GM19397 (cell line): ENCODE measurements around the gene CLRN2.

Experiments
- ATAC-seq: cut with Tn5 transposase; IDR thresholded peaks from one replicate; pipeline ENCODE4 v1.9.1; 2021; ENCODE audit warnings: mild to moderate bottlenecking, moderate library complexity; ENCODE audit not compliant: unreplicated experiment

CLRN2 gene

GRCh38 chr4:17514865-17515264, at the start of gene CLRN2:
Gene CLRN2, plus strand, starts transcription at chr4:17515165. Its CDS starts 102 bp downstream, at chr4:17515267.
- no peak for ATAC-seq

- no peak for ATAC-seq
These were observed 46.2 kb upstream of the CLRN2 start for GRCh38 chr4:17468619-17469221.

GRCh38 chr4:17469931-17470674, 44.9 kb upstream of the CLRN2 start:
- no peak for ATAC-seq

DNA sequence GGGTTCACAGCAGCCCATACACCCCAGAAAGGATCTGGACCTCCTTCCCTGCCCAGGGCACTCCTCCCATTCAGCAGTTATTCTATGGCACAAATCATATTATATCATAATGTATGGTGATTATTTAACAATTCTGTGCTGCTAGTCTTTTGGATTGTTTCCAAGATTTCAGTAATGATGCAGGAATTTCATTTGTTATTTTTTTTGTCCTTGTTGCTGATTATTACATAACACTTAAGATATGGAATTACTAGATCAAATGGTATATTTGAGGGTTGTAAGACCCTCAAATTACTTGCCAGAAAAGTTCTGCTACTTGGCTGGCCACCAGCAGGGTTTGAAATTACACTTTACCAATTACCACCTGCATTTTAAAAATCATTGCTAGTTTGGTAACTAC, 39.5 kb upstream of the CLRN2 start:
- ATAC-seq, result no peak

- ATAC-seq, result no peak
These were observed 38.1 kb upstream of the CLRN2 start for GRCh38 chr4:17476853-17477252.

GRCh38 chr4:17477774-17478472, 37.0 kb upstream of the CLRN2 start:
- no peak for ATAC-seq

DNA sequence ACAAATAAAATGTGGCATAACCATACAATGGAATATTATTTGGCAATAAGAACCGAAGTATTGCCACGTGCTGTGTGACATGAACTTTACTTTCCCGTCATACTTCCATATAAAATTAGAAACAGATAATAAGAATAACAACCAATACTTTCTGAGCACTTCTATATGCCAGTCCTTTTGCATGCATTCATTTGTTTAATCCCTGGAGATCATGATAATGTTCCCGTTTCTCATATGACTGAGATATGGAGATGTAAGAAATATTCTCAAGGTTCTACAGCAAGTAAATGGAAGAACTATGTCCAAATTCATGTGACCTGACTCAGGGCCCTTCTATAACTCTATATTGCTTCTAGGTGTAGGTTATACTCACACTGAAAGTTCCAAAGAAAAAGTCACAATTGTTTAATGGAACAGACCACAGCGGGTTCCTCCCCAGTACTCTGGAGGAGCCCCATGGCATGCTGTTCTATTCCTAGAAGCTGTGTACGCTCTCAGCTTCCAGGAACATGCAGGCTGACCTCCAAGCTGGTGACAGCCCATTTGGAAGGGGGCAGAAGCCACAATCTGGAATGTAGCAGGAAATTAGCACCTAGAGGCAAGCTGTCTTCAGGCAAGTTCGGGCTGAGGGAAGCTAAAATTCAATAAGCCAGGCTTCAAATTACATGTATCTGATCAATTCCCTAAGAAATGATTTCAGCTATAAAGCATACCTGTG, 34.6 kb upstream of the CLRN2 start:
- ATAC-seq, result no peak

DNA sequence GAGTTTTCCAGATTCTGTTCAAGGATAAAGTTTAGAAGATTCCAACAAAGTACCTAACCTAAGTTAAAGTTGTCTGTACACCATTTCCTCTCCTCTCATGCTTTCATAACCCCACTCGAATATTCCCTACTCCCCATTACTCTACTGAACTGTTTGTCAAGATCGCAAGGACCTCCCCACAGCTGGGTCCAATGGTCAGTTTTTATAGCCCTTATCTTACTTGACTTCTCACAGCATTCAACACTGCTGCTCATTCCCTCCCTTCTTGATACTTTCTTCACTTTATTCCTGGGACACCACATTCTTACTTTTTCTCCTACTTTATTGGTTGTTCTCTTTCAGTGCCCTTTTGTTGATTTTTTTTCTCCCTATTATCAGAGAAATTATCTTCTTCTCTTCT, 34.0 kb upstream of the CLRN2 start:
- no peak for ATAC-seq

GRCh38 chr4:17482716-17483115, 32.2 kb upstream of the CLRN2 start:
- ATAC-seq, result no peak

DNA sequence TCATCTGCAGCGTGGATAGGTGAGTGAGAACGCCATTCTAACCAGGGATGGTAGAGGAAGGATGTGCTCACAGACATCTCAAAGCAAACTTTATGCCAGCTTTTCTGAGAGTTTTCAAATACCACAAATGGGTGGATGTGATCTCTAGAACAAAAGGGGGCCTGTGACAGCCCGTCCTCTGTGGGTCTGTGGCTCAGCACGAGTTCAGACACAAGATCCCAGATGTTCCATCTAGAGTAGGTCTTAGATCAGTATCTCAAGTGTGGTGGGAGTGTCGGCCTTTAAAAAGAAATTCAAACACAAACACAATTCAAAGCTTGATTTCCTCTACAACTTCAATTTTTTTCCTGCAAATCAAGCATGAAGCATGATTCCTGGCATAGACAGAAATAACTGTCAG, 25.8 kb upstream of the CLRN2 start:
- ATAC-seq, result no peak

- no peak for ATAC-seq
These were observed 25.2 kb upstream of the CLRN2 start for GRCh38 chr4:17489721-17490120.

GRCh38 chr4:17490575-17491059, 24.3 kb upstream of the CLRN2 start:
- no peak for ATAC-seq

- no peak for ATAC-seq
These were observed 23.8 kb upstream of the CLRN2 start for GRCh38 chr4:17491196-17491595.

DNA sequence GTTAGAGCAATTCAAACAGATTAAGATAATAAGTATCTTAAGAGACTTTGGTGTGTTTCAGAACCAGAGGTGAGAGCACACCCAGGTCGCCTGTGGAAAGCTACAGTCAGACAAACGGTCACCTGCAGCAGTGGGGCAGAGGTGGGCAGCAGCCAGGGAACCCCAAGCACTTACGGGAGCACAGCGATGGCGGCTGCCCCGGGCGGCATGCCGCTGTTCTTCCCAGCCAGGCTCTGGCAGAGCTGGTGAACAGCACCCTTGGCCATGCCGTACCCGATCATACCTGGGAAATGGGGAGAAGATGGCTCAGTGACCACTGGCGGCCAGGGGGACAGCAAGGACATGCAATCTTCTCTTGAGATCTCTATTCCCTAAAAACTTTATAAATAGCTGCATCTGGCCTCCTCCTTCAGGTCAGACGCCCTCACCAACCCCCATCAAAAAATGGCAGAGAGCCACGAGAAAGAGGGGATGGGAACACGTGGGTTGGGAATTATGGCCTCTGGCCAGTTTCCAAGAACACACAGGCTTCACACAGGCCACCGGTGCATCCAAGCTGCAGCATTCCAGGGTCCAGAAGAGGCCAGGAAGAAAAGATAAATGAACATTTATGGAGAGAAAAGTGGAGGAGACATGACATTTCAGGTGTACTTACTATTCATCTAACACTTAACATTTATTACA, 22.8 kb upstream of the CLRN2 start:
- ATAC-seq, result no peak

GRCh38 chr4:17492876-17493275, 22.1 kb upstream of the CLRN2 start:
- ATAC-seq, result no peak

- no peak for ATAC-seq
These were observed 21.3 kb upstream of the CLRN2 start for GRCh38 chr4:17493619-17494018.

DNA sequence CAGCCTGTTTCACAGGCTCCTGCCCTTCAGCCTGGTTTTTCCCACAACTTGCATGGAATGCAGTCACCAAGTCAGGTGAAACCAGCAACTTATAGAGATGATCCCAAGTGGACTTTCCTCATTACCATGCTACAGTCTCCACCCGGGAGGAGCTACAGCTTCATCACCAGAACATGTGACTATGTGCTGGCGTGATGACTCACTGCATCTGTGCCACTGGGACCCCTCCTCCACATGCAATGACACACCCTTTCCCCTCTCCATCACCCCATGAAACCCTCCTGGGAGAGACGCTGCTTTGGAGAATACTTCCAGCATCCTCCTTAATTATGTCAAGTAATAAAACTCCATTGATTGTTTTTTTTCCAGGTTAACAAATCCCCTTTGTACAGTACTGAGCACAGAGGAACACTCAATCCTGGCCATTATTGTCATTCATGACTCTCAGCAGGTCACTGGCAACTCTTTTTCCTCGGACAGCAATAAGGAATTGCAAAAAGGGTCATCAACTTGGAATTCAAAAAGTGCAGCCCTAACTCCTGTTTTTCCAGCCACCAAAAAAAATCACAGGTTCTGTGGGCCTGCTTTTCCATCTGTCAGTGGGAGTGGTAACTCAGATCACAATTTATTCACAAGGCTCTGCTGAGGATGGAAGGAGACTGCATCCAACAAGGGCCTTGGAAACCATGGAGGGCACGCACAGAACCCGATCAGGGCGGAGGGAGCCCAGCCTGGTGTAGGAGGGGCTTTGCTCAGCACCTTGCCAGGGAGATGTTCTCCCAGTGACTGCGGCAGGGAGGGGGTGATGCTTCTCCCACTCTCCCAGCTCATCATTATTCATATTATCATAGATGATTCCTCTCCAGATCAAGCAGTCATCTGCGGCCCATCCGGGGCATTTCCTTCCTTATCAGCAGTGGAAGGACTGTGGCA, 20.4 kb upstream of the CLRN2 start:
- ATAC-seq, result no peak

GRCh38 chr4:17497890-17498523, 17.0 kb upstream of the CLRN2 start:
- ATAC-seq, result no peak

DNA sequence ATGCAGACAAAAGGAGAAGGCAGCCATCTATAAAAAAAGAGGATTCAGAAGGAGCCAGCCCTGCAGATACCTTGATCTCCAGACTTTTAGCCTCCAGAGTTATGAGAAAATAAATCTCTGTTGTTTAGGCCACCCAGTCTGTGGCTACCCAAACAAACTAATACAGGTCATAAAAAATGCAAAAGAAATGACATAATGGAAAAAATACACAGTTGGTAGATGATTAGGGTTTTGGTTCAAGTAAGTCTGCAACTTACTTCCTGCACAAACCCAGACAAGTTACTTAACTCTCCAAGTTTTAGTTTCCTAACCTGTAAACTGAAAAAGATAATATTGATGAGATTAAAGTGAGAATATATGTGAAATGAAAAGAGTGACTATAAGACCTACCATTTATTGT, 14.4 kb upstream of the CLRN2 start:
- ATAC-seq, result no peak
